Hepatocyte (in vitro differentiated cells): Measurements from ENCODE around the gene PPWD1.

Experiments used
- CTCF ChIP-seq: fragments of 200-600 bp; sonication (generic); IDR thresholded peaks from 2 replicates; pipeline ENCODE4 v1.5.1; 2016; ENCODE audit warnings: antibody characterized with exemption, mild to moderate bottlenecking; ENCODE audit not compliant: poor library complexity
- EZH2 ChIP-seq: fragments of 200-600 bp; sonication (generic); IDR thresholded peaks from 2 replicates; pipeline ENCODE4 v1.6.1; 2016; ENCODE audit warnings: antibody characterized with exemption, mild to moderate bottlenecking, borderline replicate concordance
- EZH2phosphoT487 ChIP-seq: fragments of 200-600 bp; sonication (generic); IDR thresholded peaks from one replicate; pipeline ENCODE4 v1.6.1; 2018; ENCODE audit warnings: antibody characterized with exemption, mild to moderate bottlenecking, low read depth, moderate library complexity; ENCODE audit not compliant: unreplicated experiment, severe bottlenecking

- no peak for TF ChIP-seq CTCF
- no peak for TF ChIP-seq EZH2
- TF ChIP-seq EZH2phosphoT487, result no peak
Measured at GRCh38 chr5:65555287-65555686, 7.8 kb upstream of the PPWD1 start.
